Left forelimb (tissue), 1 donor: ENCODE data around the gene IL17REL.

Source experiments
- DNase-seq: peaks from one replicate; pipeline ENCODE4 v3.0.0-alpha.2; 2018; ENCODE audit warnings: low spot score

Gene IL17REL

DNA sequence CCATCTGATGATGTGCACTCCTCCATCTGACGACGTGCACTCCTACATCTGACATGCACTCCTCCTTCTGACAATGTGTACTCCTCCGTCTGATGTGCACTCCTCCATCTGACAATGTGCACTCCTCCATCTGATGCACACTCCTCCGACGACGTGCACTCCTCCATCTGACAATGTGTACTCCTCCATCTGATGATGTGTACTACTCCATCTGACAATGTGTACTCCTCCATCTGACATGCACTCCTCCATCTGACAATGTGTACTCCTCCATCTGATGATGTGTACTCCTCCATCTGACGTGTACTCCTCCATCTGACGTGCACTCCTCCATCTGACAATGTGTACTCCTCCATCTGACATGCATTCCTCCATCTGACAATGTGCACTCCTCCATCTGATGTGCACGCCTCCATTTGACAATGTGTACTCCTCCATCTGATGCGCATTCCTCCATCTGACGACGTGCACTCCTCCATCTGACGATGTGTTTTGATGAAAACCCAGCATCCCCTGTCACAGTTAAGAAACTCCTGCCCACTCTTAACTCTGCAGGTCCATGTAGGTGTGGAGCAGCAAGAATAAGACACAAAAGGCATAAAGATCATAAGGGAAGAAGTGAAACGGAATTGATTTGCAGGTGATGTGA lies 9.7 kb upstream of the IL17REL start:
- no peak for DNase-seq

DNA sequence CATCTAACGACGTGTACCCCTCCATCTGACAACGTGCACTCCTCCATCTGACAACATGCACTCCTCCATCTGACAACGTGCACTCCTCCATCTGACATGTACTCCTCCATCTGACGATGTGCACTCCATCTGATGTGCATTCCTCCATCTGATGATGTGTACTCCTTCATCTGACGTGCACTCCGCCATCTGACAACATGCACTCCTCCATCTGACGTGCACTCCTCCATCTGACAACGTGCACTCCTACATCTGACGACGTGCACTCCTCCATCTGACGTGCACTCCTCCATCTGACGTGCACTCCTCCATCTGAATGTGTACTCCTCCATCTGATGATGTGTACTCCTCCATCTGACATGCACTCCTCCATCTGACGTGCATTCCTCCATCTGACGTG lies 8.0 kb upstream of the IL17REL start:
- no peak for DNase-seq

DNA sequence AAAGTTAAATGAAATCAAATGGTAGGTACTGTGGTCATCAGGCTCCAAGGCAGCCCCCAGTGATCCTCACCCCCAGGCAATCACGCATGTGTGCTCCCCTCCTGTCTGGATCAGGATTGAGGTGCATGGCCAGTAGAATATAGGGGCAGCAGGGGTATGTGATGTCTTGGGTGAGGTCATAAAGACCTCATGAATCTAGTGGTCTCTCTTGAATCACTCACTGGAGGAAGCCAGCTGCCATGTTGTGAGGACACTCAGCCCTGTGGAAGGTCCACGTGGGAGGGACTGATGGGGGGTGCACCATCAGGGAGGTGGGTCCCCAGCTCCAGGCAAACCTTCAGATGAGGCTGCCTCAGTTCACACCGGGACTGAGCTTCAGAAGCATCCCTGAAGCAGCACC lies 6.8 kb upstream of the IL17REL start:
- DNase-seq: no peak

DNA sequence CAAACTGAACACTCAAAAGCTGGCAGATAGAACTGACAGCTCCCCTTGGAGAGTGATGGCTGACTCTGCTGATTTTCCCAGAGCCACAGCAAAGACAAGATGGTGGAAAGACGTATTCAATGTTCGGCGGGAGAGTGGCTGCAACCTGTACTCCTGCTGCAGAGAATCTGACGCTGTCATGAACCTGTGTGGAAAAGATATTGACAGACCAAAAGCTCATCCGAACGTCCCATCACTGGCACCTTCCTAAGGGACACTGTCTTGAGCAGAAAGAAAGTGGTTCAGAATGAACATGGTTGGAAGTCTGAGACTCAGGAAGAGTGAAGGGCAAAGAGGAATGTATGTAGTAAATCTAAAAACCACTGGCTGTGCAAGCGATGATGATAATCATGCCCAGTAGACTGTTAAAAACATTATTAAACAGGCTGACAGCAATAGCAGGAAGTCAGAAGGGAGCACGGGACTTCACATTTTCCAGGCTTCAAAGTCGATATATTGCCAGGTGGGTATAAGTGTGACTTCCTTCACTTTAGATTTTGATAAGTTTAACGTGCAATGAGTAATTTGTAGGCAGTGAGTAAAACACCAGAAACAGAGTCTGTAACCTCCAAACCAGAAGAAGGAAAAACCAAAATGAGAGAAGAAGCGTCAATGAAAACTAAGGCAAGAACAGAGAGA lies 6.2 kb upstream of the IL17REL start:
- no peak for DNase-seq

DNA sequence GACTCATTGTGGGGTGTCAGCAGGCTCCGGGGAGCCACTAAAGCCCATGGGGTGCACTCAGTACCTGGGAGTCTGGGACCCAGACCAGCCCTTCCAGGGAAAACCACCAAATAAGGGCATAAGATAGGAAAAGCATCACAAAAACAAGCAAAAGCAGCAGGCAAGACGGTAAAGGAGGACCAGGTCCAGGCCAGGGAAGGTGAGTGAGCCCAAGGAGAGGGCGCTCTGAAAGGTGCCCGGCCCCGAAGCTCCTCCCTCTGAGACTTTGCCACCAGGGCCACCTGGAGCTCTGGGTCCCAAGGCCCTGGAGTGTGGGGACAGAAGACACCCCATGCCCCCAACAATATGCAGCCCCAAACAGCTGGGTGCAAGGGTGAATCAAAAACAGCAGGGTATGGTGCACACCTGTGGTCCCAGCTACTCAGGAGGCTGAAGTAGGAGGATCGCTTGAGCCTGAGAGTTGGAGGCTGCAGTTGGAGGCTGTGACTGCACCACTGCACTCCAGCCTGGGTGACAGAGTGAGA lies 5.2 kb upstream of the IL17REL start:
- no peak for DNase-seq

DNA sequence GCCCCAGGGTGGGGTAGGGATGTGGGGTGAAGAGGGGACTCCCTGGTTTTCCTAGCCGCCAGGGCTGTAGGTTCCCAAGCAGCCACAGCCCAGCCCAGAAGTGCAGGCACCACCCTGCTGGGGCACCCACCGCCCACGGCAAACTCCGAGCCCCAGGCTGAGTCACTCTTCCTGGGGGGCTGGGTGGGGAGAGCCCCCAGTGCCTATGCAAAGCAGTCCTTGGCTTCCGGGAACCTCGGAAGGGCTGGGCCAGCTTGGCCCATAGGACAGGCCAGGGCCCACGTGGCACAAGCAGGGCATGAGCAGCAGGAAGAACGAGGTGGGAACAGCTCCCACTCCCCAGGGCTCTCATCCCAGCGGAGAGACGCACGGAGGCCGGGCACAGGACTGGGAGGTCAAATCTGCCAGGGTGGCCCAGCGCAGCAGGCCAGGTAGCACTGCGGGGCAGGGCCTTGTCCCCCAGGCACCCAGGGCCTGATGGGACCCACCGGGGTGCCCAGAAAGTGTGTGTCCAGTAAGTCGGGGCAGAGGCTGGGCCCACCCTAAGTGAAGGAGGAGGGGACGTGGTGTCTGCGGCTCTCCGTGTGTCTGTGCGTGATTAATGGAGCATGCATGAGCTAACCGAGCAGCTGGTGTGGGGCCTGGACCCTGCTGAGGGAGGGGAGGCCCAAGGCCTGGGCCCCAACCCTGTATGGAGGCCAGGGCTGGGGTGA lies 4.6 kb upstream of the IL17REL start:
- DNase-seq: no peak

DNA sequence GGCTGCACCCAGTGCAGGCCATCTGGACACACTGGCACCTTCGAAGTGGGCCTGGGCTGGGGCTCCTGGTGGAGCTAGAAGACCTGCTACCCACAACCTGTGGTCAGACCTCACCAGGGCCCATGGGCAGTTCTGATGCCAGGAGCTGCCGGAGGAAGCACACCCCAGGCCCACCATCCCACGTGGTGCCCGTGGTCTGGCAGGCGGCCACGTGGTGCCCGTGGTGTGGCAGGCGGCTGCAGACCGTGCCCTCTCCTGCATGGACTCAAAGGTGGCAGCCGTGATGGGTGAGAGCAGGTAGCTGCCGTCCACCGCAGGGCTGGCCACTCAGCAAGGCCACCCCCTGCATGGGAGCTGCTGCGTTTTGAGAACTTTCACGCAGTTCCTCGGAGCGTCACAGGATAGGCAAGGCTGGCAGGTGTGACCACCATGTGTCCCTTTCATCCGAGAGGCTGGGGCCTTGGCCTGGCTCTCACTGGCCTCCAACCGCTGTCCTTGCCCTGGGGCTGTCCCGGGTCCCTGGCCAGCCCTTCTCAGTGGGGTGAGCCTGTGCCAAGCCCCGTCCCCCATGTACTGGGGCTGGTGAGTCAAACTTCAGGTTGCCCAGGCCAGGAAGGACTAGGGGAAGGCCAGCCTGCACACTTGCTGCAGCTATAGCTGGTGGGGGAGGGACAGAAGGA lies 3.9 kb upstream of the IL17REL start:
- DNase-seq: no peak

DNA sequence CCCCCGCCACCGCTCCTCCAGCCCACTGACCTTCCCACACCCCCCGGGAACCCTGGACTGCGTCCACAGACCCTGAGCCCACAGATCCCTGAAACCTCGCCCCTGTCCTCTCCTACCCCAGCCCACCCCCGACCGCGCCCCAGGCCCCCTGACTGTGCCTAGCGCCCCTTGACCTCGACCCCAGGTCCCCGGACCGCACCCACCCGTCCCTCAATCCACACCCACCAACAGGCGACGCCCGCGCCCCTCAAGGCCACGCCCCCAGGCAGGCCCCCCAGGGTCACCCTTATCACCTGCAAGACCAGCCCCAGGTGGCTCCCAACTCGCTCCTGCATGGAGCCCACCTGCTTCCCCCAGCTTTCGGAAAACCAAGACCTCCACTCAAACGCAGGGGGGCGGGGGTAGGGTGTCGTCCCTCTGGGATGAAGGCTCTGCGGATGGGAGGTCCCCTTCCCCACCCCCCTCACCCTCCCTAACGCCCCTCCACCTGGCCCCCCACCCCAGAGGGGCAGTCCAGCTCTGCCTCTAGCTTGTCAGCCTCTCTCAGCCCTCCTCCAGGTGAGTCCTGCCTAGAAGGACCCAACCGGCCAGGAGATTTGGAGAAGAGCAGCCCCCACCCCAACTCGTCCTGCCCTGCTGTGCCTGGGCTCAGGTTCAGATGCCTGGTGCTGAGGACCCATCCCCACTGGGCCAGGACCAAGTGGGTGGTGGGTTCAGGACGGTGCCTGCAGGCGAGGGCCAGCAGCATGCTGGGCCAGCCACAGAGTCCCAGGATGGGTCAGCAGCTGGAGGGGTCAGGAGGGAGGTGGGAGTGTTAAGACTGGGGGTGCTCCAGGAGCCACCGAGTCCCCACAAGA lies 3.1 kb upstream of the IL17REL start:
- DNase-seq: peak; percentile 46

DNA sequence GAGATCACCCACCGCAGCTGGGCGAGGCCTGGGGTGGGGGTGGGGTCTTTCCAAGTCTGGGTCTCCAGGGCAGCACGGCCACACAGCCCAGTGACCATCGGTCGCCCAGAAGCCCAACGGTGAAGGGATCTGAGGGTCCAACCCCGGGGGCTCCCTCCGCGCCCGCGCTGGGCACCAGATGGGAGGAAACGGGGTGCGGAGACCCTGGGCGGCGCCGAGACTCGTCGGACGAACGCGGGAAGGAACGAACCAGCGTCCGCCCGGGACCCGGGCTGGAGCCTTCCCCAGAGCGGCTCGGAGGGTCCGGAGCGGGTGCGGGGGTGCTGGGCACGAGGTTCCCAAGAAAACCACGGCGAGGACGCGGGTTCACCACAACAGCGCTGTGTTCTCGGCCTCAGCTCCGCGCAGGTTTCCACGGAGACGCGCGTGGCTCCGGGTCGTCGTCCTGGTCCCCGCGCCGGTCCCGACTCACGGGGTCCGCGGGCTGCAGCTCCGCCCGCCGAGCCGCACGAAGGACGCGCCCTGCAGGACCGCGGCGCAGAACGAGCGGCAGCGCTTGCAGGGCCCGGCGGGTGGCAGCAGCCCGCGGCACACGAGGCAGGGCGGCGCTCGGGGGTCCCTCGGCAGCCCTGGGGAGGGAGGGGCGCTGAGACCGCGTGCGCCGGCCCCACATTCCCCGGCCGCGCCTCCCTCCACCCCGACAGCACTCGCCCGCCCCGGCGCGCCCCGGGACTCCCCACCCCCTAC lies 2.3 kb upstream of the IL17REL start:
- no peak for DNase-seq

DNA sequence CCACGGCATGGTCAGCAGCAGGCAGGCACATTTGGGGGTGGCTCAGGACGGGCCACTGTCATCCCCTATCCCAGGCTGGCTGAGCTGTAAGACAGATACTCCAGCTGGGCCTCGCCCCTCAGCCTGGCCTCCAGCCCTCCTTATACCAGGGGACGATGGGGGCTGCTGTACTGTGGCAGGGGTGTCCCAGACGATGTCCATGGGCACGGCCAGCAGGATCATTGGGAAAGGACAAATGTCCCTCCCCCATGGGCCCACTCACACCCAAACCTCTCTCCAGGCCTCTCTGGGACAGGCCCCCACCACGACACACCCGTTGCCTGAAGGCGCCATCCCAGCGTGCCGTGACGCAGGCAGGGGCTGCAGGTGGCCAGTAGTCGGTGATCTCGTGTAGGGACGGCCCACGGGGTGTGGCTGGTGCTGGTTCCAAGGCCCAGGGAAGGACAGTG lies 1.5 kb upstream of the IL17REL start:
- no peak for DNase-seq

DNA sequence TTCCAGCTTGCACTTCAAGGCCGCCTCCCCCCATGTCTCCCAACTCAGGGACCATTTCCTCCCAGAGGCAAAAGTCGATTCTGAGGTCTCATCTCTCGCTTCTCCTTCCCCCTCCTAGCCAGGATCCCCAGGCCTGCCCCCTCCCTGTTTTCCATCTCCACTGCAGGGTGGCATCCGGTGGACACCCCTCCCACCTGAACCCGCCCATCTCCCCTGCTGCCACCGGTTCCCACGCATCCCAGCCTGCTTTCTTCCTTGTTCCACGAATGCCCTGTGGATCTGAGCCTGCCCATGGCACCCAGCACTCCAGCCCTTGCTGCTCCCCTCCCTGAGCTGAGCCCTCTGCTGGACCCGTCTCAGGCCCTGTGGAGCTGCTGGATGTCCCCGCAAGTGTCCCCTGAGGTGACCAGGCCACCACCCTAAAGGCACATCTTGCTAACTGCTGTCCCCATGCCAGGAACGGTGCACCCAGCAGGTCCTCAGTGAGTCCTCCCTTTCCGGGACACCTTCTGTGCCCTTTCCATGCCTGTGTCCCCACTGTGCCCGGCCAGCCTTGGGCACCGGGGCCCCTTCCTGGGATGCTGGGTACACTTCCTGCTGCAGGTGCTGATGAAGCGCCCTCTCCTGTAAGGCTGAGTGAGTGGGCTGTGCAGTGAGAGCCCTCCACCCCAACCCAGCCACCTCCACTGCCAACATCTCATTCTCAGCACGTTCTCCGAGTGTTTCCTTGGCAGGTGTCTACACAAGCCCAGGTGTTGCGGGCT lies 936 bp downstream of the IL17REL start:
- no peak for DNase-seq

DNA sequence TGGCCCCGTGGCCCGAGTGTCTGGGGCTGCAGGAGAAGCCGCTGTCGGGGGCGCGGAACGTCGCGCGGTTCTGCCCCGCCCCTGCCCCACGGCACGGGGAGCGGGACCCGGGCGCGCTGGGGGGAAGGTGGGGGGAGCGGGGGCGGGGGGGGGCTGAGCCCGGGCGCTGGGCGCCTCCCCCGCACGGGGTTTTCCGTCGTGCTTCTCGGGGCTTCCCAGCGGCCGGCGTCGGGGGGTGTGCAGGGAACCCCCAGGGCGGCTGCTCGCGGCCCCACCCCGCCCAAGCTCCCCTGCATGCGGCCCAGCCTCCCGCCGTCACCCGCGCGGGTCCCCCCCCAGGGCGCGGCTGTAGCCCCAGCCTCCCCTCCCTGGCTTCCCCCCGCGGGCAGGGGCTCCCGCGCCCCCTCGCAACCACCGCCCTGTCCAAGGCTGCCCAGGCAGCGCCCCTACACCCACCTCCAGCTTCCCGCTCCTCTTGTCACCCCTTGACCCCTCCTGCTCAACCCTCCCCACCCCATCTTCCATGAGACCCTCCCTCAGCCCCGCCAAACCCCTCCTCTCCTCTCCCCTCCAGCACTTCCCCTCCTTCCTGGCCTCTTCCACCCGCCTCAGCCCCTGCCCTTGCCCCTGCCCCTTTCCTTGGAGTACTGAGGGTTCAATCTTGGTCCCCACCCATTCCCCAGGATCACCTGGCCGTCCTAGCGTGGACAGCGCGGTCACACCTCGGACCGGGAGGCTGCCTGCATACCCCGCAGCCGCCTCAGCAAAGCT lies 1.7 kb downstream of the IL17REL start:
- no peak for DNase-seq

DNA sequence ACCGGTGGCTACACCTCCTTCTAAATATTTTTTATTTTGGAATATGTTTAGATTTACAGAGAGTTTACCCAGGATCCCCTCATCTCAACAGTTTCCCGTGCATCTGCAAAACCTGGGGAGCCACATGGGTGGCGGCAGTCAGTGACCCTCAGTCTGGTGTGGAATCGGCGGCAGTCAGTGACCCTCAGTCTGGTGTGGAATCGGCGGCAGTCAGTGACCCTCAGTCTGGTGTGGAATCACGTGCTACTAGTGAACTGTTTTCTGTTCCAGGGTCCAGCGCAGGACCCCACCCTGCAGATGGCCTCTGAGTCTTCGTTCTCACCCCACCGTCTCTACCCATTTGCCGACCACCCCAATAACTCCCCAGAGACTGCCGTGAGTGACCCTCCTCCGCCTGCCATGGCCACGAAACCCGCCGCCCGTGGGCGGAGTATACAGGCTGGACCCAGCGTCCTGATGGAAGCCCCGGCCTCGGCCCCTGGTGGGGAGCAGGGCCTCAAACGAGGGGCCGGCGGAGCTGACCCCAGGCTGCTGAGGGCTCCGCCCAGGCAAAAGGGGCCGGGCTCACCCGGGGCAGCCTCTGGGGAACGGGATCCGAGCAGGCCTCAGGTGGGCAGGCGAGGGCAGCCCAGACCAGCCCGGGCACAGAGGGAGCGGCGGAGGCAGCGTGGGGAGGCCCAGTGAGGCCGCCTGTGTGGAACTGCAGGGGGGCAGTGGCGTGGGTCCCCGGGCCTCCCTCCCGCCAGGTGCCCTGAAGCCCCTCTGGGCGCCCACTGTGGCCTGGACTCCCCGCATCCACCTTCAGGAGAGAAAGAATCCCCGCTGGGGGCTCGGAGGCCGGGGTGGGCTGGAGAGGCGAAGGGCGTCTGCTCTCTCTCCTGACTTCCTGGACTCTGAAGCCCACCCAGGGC lies 2.5 kb downstream of the IL17REL start:
- DNase-seq: peak; percentile 56

DNA sequence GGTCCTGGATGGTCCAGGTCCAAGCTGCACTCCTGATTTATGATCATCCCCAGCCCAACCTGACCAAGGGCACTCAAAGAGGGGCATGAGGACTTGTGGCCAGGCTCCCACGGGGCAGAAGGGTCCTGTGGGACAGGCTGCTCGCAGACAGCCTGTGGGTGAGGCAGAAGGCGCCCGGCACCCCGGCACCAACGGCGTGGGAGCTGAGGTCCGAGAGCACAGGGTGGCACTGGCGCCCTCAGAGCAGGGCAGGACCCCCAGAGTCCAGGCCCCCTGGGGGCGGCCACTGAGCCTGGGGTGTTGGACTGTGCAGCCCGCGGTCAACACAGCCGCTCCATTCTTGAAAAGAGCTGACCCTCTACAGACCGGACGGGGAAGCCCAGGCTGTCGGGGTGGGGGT lies 3.3 kb downstream of the IL17REL start:
- no peak for DNase-seq

DNA sequence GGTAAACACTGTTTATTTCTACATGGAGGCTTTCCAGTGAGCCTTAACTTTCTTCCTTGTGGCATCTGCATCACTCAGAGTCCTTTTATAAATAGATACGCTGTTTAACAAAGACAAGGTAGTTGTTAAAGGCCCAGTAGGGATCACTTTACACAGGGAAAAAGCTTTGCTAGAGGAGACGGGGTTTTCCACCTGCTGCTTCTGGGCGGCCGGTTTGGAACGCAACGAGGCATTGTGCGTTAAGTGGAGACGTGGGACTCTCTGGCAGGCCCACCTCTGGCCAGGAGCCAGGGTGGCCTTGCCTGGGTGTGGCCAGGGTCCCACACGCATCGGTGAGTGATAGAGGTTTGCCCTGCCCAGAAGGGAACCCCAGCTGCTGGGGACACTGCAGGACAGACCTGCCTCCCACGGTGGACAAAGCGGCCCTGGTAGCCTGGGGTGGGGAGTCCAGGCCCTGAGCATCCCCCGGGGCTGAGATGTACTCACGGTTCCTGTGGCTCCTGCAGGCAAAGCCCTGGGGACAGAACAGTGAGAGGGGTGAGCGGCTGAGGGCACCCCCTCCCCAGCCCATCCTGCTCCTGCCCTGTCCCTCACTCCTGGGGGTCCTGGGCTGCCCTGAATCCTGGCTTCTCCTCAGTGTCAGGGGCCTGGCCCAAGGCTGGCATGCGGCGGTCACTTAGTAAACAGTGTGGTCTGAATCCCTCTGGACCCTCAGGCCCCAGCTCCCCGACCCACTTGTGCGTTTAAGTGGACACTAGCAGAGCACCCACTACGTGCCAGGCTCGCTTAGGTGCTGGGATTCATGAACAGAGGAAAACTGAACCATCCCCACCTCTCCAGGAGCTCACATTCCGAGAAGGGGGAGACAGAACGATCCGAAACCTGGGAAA lies 4.2 kb downstream of the IL17REL start:
- no peak for DNase-seq

DNA sequence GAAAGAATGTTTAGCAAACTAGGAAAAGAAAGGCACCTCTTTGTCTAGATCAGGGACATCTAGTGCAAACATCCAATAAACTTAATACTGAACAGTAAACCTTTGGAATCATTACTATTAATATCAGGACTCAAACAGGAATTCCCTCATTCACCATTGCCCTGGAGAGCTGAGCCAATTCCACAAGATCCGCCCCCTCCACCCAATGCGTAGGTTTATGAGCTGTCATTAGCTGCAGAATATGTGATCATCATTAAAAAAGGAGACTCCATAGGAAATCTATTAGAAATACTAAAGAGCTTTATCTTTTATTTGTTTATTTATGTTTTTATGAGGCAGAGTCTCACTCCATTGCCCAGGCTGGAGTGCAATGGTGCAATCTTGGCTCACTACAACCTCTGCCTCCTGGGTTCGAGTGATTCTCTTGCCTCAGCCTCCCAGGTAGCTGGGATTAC lies 5.5 kb downstream of the IL17REL start:
- DNase-seq: no peak

DNA sequence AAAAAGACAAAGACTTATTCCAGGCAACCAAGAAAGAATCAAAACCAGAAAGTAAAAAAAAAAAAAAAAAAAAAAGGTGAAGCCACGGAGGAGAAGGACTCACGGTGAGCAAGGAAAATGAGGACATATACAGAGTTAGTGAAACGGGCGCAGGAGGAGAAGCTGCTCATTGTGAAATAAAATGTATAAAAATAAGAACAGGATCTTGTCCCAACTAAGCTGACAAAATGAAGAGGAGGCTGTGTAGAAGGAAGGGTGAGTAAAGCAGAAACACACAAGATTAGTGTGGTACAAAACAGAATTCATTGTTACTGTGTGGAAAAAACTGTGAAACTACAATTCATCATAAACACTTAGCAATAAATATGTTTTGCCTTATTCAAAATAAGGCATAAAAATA lies 7.6 kb downstream of the IL17REL start:
- no peak for DNase-seq
